ACHN (cell line): ENCODE measurements around the gene CD52.

ENCODE experiments used
- DNase-seq: peaks from one replicate; pipeline ENCODE4 v3.0.0-alpha.2; 2015
- in situ Hi-C: cut with HindIII; loops from 2 replicates; pipeline ENCODE4 v1.10.0; 2017; ENCODE audit warnings: low sequenced_read_pairs, low pct_ligation_motif_present, low pct_unique_long_range_greater_than_20kb

CD52 gene

DNA sequence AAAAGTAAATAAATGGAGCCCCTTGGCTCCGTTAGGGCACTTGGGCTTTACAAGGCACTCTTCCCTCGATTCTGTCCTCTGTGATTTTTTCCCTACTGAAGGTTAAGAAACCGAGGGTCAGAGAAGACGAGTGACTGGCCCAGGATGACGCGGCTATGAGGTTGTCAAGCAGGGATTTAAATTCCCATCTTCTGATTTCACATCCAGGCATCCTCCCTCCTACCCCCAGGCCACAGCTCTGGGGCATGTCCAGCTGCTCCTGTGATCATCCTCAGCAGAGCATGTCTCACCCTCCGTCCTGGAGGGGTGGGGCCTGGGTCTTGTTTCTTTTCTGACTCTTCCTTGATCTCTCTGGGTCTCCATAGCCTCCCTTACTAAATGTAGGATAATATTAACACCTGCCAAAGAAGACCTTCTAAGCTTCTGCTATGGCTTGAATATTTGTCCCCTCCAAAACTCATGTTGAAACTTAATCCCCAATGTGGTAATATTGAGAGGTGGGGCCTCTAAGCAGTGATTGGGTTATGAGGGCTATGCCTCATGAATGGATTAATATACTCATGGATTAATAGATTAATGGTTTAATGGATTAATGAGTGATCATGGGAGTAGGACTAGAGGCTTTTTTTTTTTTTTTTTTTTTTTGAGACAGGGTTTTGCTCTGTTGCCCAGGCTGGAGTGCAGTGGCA, 31.6 kb downstream of the CD52 start:
- in situ Hi-C loops, result no loop called here
- DNase-seq, result peak; percentile 87

DNA sequence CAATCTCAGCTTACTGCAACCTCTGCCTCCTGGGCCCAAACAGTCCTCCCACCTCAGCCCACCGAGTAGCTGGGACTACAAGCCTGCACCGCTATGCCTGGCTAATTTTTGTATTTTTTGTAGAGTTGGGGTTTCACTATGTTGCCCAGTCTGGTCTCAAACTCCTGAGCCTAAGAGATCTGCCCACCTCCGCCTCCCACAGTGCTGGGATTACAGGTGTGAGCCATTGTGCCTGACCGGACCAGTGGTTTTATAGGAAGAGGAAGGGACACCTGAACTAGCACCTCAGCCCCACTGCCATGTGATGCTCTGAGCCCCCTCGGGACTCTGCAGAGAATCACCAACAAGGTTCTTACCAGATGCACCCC, 32.1 kb downstream of the CD52 start:
- in situ Hi-C loops, result no loop called here
- no peak for DNase-seq

DNA sequence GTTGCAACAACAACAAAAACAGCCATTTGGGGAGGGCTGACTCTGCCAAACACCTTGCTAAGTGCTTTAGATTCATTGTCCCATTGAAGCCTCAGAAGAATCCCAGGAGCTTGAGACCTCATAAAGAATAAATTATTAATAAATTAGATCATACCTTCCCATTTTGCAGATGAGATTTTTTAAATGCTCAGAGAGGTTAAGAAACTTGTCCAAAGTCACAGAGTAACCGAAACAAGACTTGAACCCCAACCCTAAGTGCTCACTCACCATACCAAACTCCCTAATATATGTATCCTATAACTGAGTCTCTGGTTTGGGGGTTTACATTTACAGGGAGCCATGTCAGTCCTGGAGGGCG, 32.6 kb downstream of the CD52 start:
- no peak for DNase-seq
- in situ Hi-C loops, result no loop called here

DNA sequence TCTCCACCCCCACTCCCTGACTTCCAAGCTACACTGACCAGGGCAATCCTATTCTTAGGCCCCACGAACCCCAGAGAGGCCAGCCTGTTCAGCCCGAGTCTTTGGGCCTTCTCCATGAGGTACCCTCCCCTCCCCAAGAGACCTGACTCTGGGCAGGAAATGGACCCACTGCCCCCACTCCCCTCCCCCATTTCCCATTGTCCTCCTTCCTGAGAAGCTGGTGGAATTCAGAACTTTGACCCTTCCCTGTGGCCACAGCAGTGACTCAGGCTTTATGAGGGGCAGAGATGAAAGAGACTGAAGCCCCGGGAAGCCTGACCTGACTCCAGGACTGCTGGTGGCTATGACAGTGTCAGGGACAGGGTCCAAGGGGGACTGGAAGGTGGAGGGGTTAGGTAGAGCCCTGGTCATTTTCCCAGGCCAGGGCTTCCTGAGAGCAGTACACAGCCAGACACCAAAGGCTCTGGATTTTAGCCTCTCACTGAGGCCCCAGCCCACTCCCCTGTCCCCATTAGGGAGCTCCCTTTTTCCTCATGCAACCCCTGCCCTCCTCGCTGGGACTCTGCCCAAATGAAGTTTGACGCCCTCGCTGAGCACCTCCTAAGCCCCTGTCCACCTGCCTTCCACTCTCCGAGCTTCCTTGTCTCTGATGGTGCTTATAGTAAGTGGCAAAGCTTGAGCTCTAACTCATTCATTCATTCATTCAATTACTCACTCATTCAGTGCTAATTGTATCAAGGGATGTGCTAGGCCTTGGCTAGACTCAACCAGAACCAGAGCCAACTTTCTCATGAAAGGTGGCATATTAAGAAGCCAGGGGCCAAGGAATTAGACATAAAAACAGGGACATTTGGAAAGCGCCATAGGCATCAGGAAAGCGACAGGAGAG, 33.2 kb downstream of the CD52 start:
- peak; percentile 62 for DNase-seq
- in situ Hi-C loops, result no loop called here

DNA sequence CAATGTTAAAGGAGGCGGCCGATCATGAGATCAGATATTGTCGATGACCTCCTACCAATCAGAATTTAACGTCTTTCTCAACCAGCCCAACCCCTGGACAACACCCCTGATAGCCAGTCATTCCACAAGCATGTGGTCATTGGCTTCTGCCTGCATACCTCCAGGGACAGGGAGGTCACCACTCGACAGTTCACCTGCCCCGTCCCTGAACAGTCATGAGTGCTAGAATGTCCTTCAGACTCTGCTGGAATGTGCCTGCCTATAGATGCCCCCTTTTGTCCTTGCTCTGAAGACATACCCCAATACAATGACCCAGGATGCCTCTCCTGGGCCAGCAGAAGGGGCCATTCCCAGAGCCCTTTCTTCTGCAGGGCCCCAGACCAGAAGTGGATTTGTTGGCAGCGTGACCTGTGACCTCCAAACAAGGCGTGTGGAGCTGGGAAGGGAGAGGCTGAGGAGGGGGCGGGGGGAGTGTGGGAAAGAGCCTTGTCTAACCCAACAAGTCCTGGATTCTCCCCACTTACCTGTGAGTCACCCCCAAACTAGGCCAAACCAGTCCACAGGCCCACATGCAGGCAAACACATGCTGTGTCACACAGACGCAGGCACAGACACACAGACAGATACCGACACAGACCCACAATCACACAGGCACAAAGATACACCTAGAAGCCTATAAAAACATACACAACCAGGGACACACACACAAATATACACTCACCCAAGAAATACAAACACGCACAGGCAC, 34.0 kb downstream of the CD52 start:
- peak; percentile 58 for DNase-seq

DNA sequence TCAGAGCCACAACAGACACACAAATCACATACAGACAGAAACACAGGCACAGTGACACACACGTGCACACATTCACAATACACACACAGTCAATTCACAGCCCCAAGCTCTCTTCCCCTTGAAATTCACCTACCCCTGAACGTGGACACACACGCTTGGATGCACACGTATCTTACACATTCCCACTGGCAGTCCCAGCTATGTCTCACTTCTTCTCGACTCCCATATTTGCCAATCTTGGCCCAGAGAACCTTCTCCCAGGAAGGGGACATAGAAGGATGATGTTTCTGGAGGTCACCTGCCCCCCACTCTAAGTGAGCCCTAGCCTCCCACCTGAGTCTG, 34.6 kb downstream of the CD52 start:
- no peak for DNase-seq

More for the DNA sequence above, 34.0 kb downstream of the CD52 start:
- in situ Hi-C loops, result no loop called here

DNA sequence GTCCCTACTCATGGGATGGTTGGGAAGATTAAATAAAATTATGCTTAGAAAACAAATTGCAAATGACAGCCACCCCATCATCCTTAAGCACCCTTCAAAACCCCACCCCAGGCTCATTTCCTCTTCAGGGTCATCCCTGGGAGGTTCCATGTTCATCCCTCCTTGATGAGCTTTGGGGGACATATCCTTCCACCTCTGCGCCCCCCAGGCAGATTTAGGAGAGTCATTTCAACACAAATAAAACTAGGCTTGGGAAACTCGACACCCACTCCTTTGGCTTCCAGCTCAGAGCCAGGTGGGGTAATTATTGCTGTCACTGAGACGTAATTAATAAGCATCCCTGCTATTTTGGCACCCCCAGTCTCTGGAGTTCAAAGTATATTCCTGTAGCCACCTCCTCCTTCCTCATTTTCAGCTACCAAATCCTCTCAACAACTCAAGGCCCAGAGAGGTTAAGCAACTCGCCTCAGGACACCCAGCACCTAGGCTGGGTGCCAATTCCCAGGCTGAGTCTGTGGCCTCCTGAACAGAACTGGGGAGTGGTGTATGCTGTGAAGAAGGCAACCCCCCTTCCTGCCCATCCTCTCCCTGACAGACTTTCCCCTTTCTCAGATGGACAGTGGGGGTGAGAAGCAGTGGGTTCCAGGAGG, 35.6 kb downstream of the CD52 start:
- in situ Hi-C loops, result no loop called here
- no peak for DNase-seq

More for the DNA sequence above, 34.6 kb downstream of the CD52 start:
- in situ Hi-C loops, result no loop called here

DNA sequence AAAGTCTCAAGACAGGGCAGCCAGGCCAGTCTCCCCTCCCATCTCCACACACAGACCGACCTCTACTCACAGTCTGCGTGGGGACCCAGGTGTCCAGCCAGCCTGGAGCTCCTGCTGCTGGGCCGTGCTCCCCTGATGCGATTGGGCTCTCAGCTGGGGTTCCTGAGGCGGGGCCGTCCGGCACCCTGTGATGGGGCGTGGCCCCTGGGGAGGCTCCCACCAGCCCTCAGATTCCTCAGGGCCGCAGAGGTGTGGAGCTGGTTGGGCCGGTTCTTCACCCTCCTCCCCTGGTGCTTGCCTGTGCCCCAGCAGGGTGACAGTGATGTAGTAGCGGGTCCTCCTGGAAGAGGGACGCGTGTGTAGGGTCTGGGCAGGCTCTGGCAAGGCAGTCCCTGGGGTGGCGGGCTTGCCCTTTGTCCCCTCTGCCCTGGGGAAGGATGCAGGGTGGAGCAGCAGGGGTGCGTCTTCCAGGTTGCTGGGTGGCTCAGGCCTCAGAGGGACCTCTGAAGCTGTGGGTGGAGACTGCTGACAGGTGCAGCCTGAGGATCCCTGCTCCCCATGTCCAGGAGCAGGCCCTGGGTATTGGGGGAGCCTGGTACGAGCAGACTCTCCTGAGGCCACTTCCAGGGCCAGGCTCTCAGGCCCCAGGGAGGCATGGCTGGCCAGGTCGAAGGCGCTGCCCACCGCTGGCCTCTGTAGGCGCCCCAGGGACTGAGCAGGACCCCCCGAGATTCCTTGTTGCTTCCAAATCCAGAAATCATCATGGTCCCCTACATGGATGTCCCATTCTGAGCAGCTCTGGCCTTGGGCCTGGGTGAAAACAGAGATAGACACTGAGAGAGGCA, 36.4 kb downstream of the CD52 start, which contains the start of gene CRYBG2:
TSS of gene CRYBG2 (minus strand) at position 155 of the 845 bp plus-strand sequence. CDS start 7,473 bp downstream, outside the sequence.
- no peak for DNase-seq
- in situ Hi-C loops, result no loop called here

DNA sequence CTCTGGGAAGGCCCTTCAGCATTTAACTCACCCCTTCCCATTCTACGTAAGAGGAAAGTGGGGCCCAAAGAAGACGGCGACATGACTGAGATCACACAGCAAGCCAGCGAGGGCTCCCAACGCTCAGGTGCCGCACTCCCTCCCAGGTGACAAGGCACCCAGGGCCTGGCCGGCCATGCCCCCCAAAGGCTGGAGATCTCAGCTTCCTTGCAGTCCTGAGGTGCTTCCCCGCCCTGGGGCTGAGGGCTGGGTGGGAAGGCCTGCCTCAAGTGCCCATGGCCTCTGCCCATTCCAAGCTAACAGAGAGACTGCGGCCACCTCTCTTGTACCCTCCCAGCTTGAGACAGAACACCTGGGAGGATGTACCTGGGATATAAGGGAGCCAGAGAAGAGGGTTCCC, 37.2 kb downstream of the CD52 start:
- in situ Hi-C loops, result no loop called here
- no peak for DNase-seq

DNA sequence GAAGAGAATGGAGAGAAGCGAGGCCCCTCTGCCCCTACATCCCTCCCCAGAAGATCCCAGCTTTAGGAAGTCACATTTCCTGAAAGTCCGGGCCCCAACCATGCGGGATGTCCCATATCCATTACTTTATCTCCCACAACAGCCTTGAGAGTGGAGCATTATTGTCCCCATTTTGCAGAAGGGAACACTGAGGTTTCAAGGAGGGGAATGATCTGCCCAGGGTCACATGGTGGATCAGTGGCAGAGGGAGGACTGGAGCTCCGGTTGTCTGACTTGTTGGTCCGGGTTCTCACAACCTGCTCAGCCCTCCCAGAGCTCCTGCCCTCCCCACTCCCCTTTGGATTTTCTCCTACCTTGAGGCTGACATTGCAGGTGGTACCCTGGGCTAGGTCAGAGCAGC, 38.3 kb downstream of the CD52 start:
- no peak for DNase-seq
- in situ Hi-C loops, result no loop called here

DNA sequence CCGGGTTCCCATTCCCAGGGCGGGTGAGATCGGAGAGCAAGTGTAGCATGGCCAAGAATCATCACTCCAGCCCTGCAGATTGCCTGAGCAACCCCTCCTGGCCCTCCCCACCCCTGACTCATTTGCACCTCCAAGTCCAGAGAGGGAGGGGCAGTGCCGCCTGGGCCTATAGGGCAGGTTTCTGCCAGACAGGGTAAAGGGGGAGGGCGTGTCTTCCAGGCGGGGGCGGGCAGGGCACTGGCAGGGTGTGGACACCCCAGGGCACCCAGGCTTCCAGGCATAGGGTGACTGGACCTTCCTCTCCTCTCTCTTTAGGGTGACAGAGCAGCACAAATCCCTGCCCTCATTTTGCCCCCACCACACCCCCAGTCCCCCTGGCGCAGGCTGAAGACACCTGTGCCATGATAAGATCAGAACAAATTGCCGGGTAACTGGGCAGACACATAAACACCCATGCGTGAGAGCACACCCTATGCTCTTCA, 39.4 kb downstream of the CD52 start:
- in situ Hi-C loops, result no loop called here
- no peak for DNase-seq

DNA sequence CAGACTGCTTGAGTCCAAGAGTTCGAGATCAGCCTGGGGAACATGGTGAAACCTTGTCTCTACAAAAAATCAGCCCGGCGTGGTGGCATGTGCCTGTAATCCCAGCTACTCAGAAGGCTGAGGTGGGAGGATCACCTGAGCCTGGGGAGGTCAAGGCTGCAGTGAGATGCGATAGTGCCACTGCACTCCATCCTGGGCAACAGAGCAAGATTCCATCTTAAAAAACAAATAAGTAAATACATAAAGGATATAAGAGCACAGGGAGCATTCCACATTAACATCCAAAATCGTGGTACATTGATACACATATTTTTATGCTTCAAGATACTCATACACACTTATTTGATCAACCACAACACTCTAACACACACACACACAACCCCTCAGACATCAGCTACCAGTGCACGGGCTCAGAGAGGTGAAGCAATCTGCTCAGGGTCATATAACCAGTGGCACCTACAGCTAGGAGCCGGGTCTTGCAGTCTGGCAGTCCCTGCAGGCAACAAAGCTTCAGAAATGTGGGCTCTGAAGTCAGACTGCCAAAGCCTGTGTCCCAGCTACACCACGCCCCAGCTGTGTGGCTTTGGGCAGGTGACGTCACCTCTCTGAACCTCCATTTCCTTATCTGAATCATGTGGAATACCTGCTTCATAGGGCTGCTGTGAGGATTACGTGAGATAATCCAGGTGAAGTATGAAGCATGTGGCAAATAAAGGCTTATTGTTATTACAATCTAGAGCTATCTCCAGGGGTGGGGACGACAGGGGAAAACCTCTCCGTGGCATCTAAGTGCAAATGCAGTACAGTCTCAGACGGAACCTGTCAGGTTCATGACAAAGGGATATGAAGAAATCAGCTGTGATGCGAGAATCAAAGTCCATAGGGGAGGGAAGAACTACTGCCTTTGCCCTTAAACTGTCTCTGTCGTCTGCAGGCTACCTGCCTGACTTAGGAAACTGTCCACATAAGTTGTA, 40.9 kb downstream of the CD52 start:
- DNase-seq, result no peak
- in situ Hi-C loops, result no loop called here

DNA sequence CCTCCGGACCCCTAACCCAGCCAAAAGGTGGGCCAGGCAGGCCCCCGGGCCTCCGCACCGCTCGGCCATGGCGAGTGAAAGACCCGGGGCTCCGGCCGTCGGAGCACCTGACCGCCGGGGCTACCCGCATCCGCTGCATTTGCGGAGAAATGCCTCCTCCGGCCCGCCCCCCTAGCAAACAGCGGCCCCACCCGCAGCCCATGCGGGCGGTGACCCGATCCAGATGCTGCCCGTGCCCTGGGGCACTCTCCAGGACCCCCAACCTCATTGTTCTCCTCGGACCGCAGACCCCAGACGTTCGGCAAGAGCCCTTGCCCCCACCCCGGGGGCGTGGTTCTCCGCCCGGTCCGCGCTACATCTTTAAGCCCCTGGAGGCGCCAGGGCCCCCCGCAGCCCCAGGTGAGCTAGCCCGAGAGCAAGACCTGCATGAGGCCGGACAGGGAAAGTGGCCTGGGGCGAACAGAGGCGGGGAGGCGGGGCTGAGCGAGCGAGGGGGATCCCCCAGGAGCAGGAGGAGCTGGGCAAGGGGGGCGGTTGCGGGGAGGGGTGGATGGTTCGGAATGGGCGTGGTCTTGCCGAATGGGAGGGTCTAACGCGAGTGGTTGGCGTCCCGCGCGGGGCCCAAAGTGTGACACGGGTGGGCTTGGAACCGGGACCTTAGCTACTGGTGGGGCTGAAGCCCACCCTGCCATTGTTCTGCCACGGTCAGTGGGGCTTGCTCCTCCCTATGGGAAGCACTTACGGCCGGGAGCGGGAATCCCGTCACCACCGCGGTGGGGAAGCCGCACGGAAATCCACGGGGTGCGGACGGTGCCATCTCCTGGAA, 42.4 kb downstream of the CD52 start:
- in situ Hi-C loops, result no loop called here
- DNase-seq, result no peak

DNA sequence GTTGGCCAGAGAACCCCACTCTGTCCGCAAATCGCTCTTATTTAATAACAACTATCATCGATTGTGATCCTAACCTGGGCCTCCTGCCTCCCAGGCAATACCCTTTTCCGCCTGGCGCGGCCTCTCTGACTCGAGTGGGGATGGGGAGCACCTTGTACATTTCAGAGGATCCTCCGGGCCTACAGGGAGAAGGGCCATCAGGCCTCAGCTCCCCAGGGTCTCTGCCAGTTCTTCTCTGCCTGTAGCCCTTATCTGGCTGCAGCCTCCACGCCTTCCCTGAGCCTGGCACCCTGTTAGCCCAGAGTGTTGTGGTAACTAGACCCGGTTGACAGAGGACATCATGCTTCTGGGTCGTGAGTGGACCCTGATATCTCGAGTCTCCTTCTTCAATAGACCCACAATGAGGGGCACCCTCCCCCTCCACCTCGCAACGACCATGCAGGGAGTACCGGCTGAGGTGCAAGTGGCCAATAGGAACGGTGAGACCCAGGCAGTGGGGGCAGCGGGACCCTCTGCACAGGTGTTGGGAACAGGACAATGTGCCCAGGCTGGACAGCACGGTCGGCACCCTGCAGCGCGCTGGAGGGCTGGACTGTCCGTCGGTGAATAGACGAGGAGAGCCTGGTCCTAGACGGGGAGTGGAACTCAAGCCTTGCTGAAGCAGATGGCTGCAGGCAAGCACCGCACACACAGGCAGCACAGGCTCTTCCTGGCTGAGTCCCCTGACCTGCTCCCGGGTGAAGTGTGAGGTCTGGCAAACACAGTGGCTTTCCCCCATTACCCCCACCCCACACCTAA, 43.2 kb downstream of the CD52 start:
- no peak for DNase-seq
- in situ Hi-C loops, result no loop called here

DNA sequence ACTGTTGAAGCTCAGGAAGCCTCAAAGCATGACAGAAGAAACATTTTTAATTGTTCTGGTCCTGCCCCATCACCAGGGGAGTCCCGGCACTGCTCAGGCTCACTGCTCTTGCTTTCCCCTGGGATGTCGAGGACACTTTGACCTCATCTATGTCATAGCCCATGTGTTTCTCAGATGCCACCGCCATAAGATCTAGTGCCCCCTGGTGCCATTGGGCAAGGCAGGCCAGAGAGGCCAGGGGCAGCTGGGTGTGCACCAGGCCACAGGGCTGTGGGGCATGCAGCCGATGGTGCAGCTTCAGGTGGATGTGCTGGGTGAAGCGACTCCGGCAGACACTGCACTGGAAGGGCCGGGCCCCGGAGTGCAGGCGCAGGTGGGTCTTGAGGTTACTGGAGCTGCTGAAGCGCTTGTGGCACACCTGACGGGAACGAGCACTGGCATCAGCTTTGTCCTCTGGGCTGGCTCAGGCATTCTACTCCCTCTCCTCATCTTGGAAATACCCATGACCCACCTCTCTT, 43.9 kb downstream of the CD52 start:
- in situ Hi-C loops, result no loop called here
- DNase-seq, result no peak
